ENCODE measurements around the gene RFLNA. TPM values are rescaled to one million over a fixed set of nuclear protein-coding genes. Genes with fewer than 3 reads are reported as not detected.

The RFLNA gene
- total RNA-seq, 1 donor from 2014 or later, result under 0.01 TPM

- no peak for DNase-seq
These were observed 66.4 kb downstream of the RFLNA start for GRCh38 chr12:124361074-124361970.

GRCh38 chr12:124361996-124362395 is 67.1 kb downstream of the RFLNA start:
- no peak for DNase-seq

- peak; percentile 56 for DNase-seq
These were observed 68.6 kb downstream of the RFLNA start for GRCh38 chr12:124363353-124363965.

- DNase-seq, result no peak
These were observed 69.7 kb downstream of the RFLNA start for GRCh38 chr12:124364543-124364942.
